ENCODE measurements around the gene C1GALT1. TPM values are rescaled to one million over a fixed set of nuclear protein-coding genes. Genes with fewer than 3 reads are reported as not detected.
A peak's percentile ranks its signal among the peaks of the same experiment; 100 is the strongest.

The C1GALT1 gene
- total and polyA plus RNA-seq, 2 donors (not counting 3 experiments of a cell fraction or from before 2014, with no cell fraction given): 18.3 to 31.1 TPM

DNA sequence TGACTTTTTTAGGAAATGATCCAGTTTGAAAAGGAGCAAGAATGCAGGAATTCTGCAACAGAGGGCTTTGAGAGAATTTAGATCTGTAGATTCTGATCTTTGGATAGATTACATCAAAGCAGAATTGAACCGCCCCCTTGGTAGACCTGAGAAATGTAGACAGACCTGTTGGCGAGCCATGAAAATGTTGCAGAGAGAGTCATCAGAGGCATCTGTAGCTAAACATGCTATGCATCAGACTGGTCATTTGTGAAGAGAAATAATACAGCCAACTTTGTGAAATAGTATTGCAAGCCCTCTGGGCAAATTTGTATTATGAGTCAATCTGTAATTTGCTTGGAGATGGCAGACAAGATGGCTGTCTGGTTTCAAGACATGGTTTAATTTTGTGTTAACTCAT, 4.3 kb upstream of the C1GALT1 start:
- Histone ChIP-seq H4K20me1 (replicated peaks; ENCODE audit: control insufficient read depth, extremely low read depth, insufficient read depth, low read length) (no peaks in the 10 kb centered on the region), H3K79me2 (ENCODE audit: control insufficient read depth, insufficient read depth, low read length) (peaks cover under 1% of the 10 kb centered on the region), H3K27ac (ENCODE audit: insufficient read depth, low read depth, low read length) (peak overlapping the region; percentile 95), H2AFZ (ENCODE audit: low read depth, low read length) (no peak overlapping the region), H3K9me1 (replicated peaks; ENCODE audit: control insufficient read depth, extremely low read depth, insufficient read depth, low read length) (no peaks in the 10 kb centered on the region), H3K4me2 (ENCODE audit: insufficient read depth, low read length) (no peak overlapping the region), H3K9me3 (replicated peaks; ENCODE audit: control insufficient read depth, insufficient read depth, low read length) (no peaks in the 10 kb centered on the region), H3K4me3 (replicated peaks in 1 of 3; ENCODE audit: insufficient read depth in 1 of 3, low read depth in 1 of 3, low read length in 3 of 3) (no peak overlapping the region), H3K9ac (replicated peaks; ENCODE audit: extremely low read depth, insufficient read depth, low read length) (no peak overlapping the region), H3K27me3 (ENCODE audit: control insufficient read depth in 2 of 2, insufficient read depth in 2 of 2, low read length in 2 of 2) (no peaks in the 10 kb centered on the region), H3K4me1 (ENCODE audit: control insufficient read depth, extremely low read depth, insufficient read depth, low read length) (peaks cover 29% of the 10 kb centered on the region), H3K36me3 (ENCODE audit: control insufficient read depth in 2 of 2, extremely low read depth in 1 of 2, insufficient read depth in 2 of 2, low read length in 2 of 2) (no peaks in the 10 kb centered on the region)
- TF ChIP-seq EZH2 (IDR thresholded peaks at IDR 0.05; ENCODE audit: borderline replicate concordance, low read depth, low read length, severe bottlenecking) (no peak), POLR2AphosphoS5 (IDR thresholded peaks at IDR 0.05; ENCODE audit: insufficient read depth, low read depth, low read length) (no peak), POLR2A (IDR thresholded peaks at IDR 0.05; ENCODE audit: low read depth, low read length) (no peak), FOS (IDR thresholded peaks at IDR 0.05; ENCODE audit: borderline replicate concordance, insufficient read depth, low read length) (no peak), MYC (IDR thresholded peaks at IDR 0.05; ENCODE audit: low read depth, low read length) (no peak), JUN (IDR thresholded peaks at IDR 0.05; ENCODE audit: borderline replicate concordance, insufficient read depth, insufficient read length, low read depth) (no peak), GATA2 (IDR thresholded peaks at IDR 0.05; ENCODE audit: insufficient read depth, insufficient read length, low read depth, low read length) (no peak)
- TF ChIP-seq, protein P1, sequence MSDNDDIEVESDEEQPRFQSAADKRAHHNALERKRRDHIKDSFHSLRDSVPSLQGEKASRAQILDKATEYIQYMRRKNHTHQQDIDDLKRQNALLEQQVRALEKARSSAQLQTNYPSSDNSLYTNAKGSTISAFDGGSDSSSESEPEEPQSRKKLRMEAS (IDR thresholded peaks at IDR 0.05; ENCODE audit: insufficient read depth, insufficient read length): no peak
- TF ChIP-seq, protein P2, sequence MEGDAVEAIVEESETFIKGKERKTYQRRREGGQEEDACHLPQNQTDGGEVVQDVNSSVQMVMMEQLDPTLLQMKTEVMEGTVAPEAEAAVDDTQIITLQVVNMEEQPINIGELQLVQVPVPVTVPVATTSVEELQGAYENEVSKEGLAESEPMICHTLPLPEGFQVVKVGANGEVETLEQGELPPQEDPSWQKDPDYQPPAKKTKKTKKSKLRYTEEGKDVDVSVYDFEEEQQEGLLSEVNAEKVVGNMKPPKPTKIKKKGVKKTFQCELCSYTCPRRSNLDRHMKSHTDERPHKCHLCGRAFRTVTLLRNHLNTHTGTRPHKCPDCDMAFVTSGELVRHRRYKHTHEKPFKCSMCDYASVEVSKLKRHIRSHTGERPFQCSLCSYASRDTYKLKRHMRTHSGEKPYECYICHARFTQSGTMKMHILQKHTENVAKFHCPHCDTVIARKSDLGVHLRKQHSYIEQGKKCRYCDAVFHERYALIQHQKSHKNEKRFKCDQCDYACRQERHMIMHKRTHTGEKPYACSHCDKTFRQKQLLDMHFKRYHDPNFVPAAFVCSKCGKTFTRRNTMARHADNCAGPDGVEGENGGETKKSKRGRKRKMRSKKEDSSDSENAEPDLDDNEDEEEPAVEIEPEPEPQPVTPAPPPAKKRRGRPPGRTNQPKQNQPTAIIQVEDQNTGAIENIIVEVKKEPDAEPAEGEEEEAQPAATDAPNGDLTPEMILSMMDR (IDR thresholded peaks at IDR 0.05; ENCODE audit: extremely low read depth in 1 of 2, insufficient read depth in 1 of 2, low read depth in 1 of 2, low read length in 2 of 2): no peak
- dilution Hi-C loops (cut with MboI; ENCODE audit: extremely low pct_ligation_motif_present, low sequenced_read_pairs) (no loop called here), intact Hi-C loops (cut with micrococcal nuclease) (no loop called here)
- POLR2A ChIA-PET: no interaction called here
- BruUV-seq (replicated peaks): no TSS peak
- CTCF ChIA-PET: no interaction called here
- no peak for FAIRE-seq
- no peak for DNase-seq (ENCODE audit: low read depth, low spot score)

All from endothelial cell of umbilical vein (primary cell).